ENCODE data around the gene DPP6. TPM values are rescaled to one million over a fixed set of nuclear protein-coding genes. Genes with fewer than 3 reads are reported as not detected.

The DPP6 gene
- total RNA-seq, 4 donors from 2014 or later: 0.30 to 11.8 (median 10.7) TPM

DNA sequence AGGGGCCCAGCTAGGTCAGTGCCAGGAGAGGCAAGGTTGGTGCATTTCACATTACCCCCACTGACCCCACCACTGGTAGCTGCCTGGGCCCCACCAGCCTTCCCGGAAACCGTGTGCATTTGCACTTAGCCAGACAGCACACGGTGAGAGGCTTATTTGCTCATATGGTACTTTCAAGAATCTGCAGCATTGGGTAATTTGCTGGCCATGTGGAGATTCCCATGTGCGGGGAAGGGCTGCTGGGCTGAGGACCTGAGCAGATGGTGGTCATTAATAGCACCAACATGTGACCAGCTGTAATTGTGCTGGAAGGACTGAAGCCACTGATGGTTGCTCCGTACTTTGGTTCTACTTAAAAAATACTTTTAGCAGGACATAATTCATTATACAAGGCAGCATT is 323.8 kb downstream of the DPP6 start:
- Histone ChIP-seq H3K4me1 (no peaks in the 10 kb centered on the region), H3K27ac (no peak overlapping the region), H3K36me3 (no peaks in the 10 kb centered on the region), H3K27me3 (no peaks in the 10 kb centered on the region), H3K4me3 (no peak overlapping the region), H3K9me3 (no peaks in the 10 kb centered on the region)
- DNase-seq (ENCODE audit: low spot score in 2 of 2): no peak
- TF ChIP-seq EP300 (IDR thresholded peaks at IDR 0.05) (no peak), CTCF (IDR thresholded peaks at IDR 0.05) (no peak), POLR2AphosphoS5 (IDR thresholded peaks at IDR 0.05) (no peak), POLR2A (IDR thresholded peaks at IDR 0.05) (no peak)
- 69% methylated on average over 5 of the region's 5 CpGs for WGBS

- no peak overlapping the region for H3K4me3 ChIP-seq
- DNase-seq (ENCODE audit: low spot score in 2 of 2): no peak
- no peaks in the 10 kb centered on the region for H3K9me3 ChIP-seq
- H3K27me3 ChIP-seq: no peaks in the 10 kb centered on the region
- H3K36me3 ChIP-seq: no peaks in the 10 kb centered on the region
- no peak for TF ChIP-seq POLR2AphosphoS5 (IDR thresholded peaks at IDR 0.05)
- no peak for TF ChIP-seq POLR2A (IDR thresholded peaks at IDR 0.05)
- TF ChIP-seq EP300 (IDR thresholded peaks at IDR 0.05): no peak
- TF ChIP-seq CTCF (IDR thresholded peaks at IDR 0.05): no peak
- WGBS: 100% methylated on average over 2 of the region's 3 CpGs
- H3K4me1 ChIP-seq: no peaks in the 10 kb centered on the region
- no peak overlapping the region for H3K27ac ChIP-seq
Observed at GRCh38 chr7:154380771-154381170, 328.6 kb downstream of the DPP6 start.

DNA sequence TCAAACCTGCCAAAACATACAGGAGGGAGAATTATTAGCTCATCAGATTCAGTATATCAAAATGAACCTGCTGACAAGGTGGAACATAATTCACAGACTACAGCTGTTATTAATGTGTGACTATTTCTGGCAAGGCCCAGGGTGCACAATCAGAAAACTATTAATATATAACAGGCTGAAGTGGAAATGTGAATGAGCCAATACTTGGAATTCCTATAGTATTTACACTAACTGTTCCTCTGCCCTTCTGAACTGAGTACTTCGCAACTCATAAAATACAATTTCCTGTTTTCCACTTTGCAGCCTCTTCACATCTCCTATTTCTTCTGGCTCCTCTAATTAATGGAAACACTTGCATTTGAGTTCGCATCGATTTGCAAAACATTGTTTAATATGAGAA is 330.8 kb downstream of the DPP6 start:
- no peak overlapping the region for H3K4me3 ChIP-seq
- H3K27ac ChIP-seq: no peak overlapping the region
- no peaks in the 10 kb centered on the region for H3K4me1 ChIP-seq
- H3K9me3 ChIP-seq: peaks cover 3% of the 10 kb centered on the region
- WGBS: 69% methylated on average over 3 of the region's 3 CpGs
- TF ChIP-seq POLR2A (IDR thresholded peaks at IDR 0.05) (no peak), CTCF (IDR thresholded peaks at IDR 0.05) (no peak), POLR2AphosphoS5 (IDR thresholded peaks at IDR 0.05) (no peak)
- no peaks in the 10 kb centered on the region for H3K36me3 ChIP-seq
- no peak for DNase-seq (ENCODE audit: low spot score in 2 of 2)
- H3K27me3 ChIP-seq: no peaks in the 10 kb centered on the region

DNA sequence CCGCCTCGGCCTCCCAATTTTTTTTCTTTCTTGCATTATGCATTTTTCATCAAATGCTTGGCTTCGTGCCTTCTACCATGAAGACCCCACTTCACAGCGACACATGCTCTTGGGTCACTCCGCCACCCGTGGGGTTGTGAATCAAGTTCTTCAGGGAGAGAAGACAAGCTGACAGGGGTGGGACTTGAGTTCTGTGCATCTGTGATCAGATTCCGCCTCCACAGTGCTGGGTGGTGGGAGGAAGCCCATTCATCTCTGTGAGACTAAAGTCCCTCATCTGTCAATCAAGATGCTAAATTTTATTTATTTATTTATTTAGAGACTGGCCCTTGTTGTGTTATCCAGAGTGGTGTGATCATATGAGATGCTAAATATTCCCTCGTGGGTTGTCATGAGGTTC is 333.0 kb downstream of the DPP6 start:
- Histone ChIP-seq H3K36me3 (no peaks in the 10 kb centered on the region), H3K4me1 (no peaks in the 10 kb centered on the region), H3K27ac (no peak overlapping the region), H3K4me3 (no peak overlapping the region), H3K9me3 (peaks cover 3% of the 10 kb centered on the region), H3K27me3 (no peaks in the 10 kb centered on the region)
- WGBS: 87% methylated on average over 8 of the region's 8 CpGs
- DNase-seq (ENCODE audit: low spot score in 2 of 2): no peak
- no peak for TF ChIP-seq POLR2A (IDR thresholded peaks at IDR 0.05)

DNA sequence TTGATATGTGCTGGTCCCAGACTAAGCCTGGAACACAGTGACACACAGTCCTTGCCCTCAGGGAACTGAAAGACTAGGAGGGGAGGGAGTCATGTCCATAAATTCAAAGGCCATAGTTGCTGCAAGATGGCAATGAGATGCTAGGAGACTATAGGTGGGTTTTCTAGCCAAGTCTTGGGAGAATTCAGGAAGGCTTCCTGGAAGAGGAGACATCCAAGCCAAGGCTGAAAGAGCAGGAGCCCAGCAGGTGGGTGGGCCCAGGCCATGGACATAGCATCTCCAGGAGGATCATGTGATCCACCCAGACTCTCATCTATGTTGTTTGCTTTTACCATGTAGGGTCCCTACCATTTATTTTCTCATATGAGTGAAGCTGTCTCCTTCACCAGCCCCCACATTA is 335.1 kb downstream of the DPP6 start:
- no peaks in the 10 kb centered on the region for H3K36me3 ChIP-seq
- no peak overlapping the region for H3K4me3 ChIP-seq
- peaks cover 3% of the 10 kb centered on the region for H3K9me3 ChIP-seq
- H3K27me3 ChIP-seq: no peaks in the 10 kb centered on the region
- no peak overlapping the region for H3K27ac ChIP-seq
- H3K4me1 ChIP-seq: no peaks in the 10 kb centered on the region
- TF ChIP-seq POLR2A (IDR thresholded peaks at IDR 0.05) (no peak), CTCF (IDR thresholded peaks at IDR 0.05) (no peak), EP300 (IDR thresholded peaks at IDR 0.05) (no peak), POLR2AphosphoS5 (IDR thresholded peaks at IDR 0.05) (no peak)
- DNase-seq (ENCODE audit: low spot score in 2 of 2): no peak

DNA sequence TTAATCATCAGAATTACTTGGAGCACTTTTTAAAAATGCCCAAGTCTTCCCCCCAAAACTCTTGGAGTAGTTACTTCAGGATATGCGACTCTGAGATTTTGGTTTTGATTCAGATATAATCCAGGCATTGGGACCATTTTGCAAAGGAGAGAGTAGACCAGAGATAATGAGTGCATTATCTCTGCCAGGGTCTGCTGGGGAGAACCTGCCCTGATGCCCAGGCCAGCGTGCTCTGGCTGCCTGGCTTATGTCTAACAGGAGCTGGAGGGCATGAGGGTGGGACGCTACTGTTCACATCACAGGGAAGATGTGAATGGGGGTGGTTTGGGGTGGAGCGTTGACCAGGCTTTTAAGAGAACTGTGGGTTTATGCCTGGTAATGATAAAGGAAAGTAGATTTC is 336.2 kb downstream of the DPP6 start:
- 82% methylated on average over 4 of the region's 4 CpGs for WGBS
- Histone ChIP-seq H3K9me3 (peaks cover 3% of the 10 kb centered on the region), H3K4me3 (no peak overlapping the region), H3K4me1 (no peaks in the 10 kb centered on the region), H3K27ac (no peak overlapping the region), H3K27me3 (no peaks in the 10 kb centered on the region), H3K36me3 (no peaks in the 10 kb centered on the region)
- no peak for TF ChIP-seq CTCF (IDR thresholded peaks at IDR 0.05)
- no peak for TF ChIP-seq POLR2A (IDR thresholded peaks at IDR 0.05)
- TF ChIP-seq EP300 (IDR thresholded peaks at IDR 0.05): no peak
- TF ChIP-seq POLR2AphosphoS5 (IDR thresholded peaks at IDR 0.05): no peak
- DNase-seq (ENCODE audit: low spot score in 2 of 2): no peak
